ENCODE data around the gene TMEM30A.
A peak's percentile ranks its signal among the peaks of the same experiment; 100 is the strongest.

The TMEM30A gene

GRCh38 chr6:75206576-75207342 lies 77.8 kb downstream of the TMEM30A start:
- WGBS (ENCODE audit: insufficient coverage, insufficient read length) = no CpG with 5 or more reads among the region's 35 CpGs
- Histone ChIP-seq H3K27ac (ENCODE audit: low read length) (no peak overlapping the region), H3K4me3 (ENCODE audit: low read length) (peak overlapping the region; percentile 68; the same call in 1 of the 2 replicates), H3K4me1 (ENCODE audit: control insufficient read depth, insufficient read depth, low read length) (0 out of 2 replicates have a peak, but pooled peaks cover under 1% of the 10 kb centered on the region), H3K36me3 (ENCODE audit: control insufficient read depth, insufficient read depth, low read length) (no peaks in the 10 kb centered on the region), H3K9me3 (ENCODE audit: control insufficient read depth, insufficient read depth, low read length) (no peaks in the 10 kb centered on the region), H3K27me3 (ENCODE audit: control insufficient read depth, insufficient read depth, low read length) (peaks cover 57% of the 10 kb centered on the region)
- DNase-seq (ENCODE audit: low read depth, low spot score) = no peak

GRCh38 chr6:75205776-75206575 lies 78.6 kb downstream of the TMEM30A start, which contains the start of gene COL12A1:
Gene COL12A1, minus strand, starts transcription at chr6:75206053. Its CDS starts 3,261 bp downstream, at chr6:75202792.
- no peaks in the 10 kb centered on the region for H3K36me3 ChIP-seq (ENCODE audit: control insufficient read depth, insufficient read depth, low read length)
- peaks cover 59% of the 10 kb centered on the region for H3K27me3 ChIP-seq (ENCODE audit: control insufficient read depth, insufficient read depth, low read length)
- H3K9me3 ChIP-seq (ENCODE audit: control insufficient read depth, insufficient read depth, low read length) = no peaks in the 10 kb centered on the region
- no peaks in the 10 kb centered on the region for H3K4me1 ChIP-seq (ENCODE audit: control insufficient read depth, insufficient read depth, low read length)
- H3K27ac ChIP-seq (ENCODE audit: low read length) = no peak within 1 kb of the TSS
- no peak for DNase-seq (ENCODE audit: low read depth, low spot score)
- no CpG with 5 or more reads among the region's 64 CpGs for WGBS (ENCODE audit: insufficient coverage, insufficient read length)
- H3K4me3 ChIP-seq (ENCODE audit: low read length) = peak within 1 kb of the TSS; percentile 68

- H3K4me1 ChIP-seq (ENCODE audit: control insufficient read depth, insufficient read depth, low read length) = no peaks in the 10 kb centered on the region
- H3K4me3 ChIP-seq (ENCODE audit: low read length) = peak overlapping the region; percentile 68; the same call in 1 of the 2 replicates
- no peaks in the 10 kb centered on the region for H3K9me3 ChIP-seq (ENCODE audit: control insufficient read depth, insufficient read depth, low read length)
- WGBS (ENCODE audit: insufficient coverage, insufficient read length) = no CpG with 5 or more reads among the region's 47 CpGs
- DNase-seq (ENCODE audit: low read depth, low spot score) = no peak
- no peaks in the 10 kb centered on the region for H3K36me3 ChIP-seq (ENCODE audit: control insufficient read depth, insufficient read depth, low read length)
- no peak overlapping the region for H3K27ac ChIP-seq (ENCODE audit: low read length)
- H3K27me3 ChIP-seq (ENCODE audit: control insufficient read depth, insufficient read depth, low read length) = peaks cover 59% of the 10 kb centered on the region
These were observed 79.4 kb downstream of the TMEM30A start for GRCh38 chr6:75204959-75205775.

GRCh38 chr6:75204217-75204958 lies 80.2 kb downstream of the TMEM30A start:
- Histone ChIP-seq H3K9me3 (ENCODE audit: control insufficient read depth, insufficient read depth, low read length) (no peaks in the 10 kb centered on the region), H3K4me1 (ENCODE audit: control insufficient read depth, insufficient read depth, low read length) (no peaks in the 10 kb centered on the region), H3K27me3 (ENCODE audit: control insufficient read depth, insufficient read depth, low read length) (peaks cover 59% of the 10 kb centered on the region), H3K4me3 (ENCODE audit: low read length) (peak overlapping the region; percentile 68; the same call in 1 of the 2 replicates), H3K27ac (ENCODE audit: low read length) (no peak overlapping the region), H3K36me3 (ENCODE audit: control insufficient read depth, insufficient read depth, low read length) (no peaks in the 10 kb centered on the region)
- no CpG with 5 or more reads among the region's 35 CpGs for WGBS (ENCODE audit: insufficient coverage, insufficient read length)
- no peak for DNase-seq (ENCODE audit: low read depth, low spot score)

GRCh38 chr6:75203721-75204120 lies 80.9 kb downstream of the TMEM30A start:
- Histone ChIP-seq H3K27me3 (ENCODE audit: control insufficient read depth, insufficient read depth, low read length) (peaks cover 58% of the 10 kb centered on the region), H3K36me3 (ENCODE audit: control insufficient read depth, insufficient read depth, low read length) (no peaks in the 10 kb centered on the region), H3K27ac (ENCODE audit: low read length) (no peak overlapping the region), H3K9me3 (ENCODE audit: control insufficient read depth, insufficient read depth, low read length) (no peaks in the 10 kb centered on the region), H3K4me1 (ENCODE audit: control insufficient read depth, insufficient read depth, low read length) (no peaks in the 10 kb centered on the region), H3K4me3 (ENCODE audit: low read length) (no peak overlapping the region)
- no peak for DNase-seq (ENCODE audit: low read depth, low spot score)
- no CpG with 5 or more reads among the region's 5 CpGs for WGBS (ENCODE audit: insufficient coverage, insufficient read length)
